CD4-positive, alpha-beta T cell treated with Interleukin-10 for 1 hour (primary cell): ENCODE results near the gene LSM3.

Source experiments
- DNase-seq: peaks from one replicate; pipeline ENCODE4 v3.0.0-alpha.2; 2020

The LSM3 gene

GRCh38 chr3:14178247-14179113, at the start of gene LSM3, which contains the start of gene XPC:
Gene LSM3 (plus strand): TSS chr3:14178817. CDS start chr3:14178861, 44 bp downstream.
Gene XPC (minus strand): TSS chr3:14178601. CDS start chr3:14178568, 33 bp downstream.
- peak; percentile 99 for DNase-seq

GRCh38 chr3:14129296-14129695, 49.3 kb upstream of the LSM3 start:
- DNase-seq, result no peak

DNA sequence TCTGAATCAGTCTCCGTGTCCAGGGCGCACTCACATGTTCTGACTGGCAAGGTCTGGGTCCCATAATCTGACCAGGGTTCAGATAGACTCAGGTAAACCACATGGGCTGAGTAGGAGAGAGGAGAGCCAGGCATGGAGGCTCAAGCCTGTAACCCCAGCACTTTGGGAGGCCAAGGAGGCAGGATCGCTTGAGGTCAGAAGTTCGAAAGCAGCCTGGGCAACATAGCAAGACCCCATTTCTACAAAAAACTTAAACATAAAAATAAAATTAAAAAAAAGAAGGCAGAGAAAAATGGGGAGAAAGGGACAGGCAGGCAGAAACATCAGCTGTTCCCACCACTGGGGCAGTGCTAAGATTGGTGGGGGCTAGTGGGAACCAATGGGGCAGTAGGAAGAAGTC, 48.4 kb upstream of the LSM3 start:
- no peak for DNase-seq

DNA sequence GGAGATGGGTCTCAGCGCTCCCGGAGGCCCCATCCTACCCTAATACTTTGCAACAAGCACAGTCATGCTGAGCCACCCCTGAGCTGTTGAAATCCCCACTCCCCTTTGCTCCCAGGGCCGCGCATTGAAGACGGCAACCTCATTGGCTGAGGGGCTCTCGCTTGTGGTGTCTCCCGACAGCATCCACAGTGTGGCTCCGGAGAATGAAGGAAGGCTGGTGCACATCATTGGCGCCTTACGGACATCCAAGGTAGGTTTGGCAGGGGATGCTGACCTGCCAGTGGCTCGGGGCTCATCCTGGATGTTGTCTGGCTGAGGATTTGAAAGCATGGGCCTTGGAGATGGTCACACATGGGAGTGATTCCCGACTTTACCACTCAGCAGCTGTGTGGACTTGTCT, 47.9 kb upstream of the LSM3 start:
- no peak for DNase-seq

DNA sequence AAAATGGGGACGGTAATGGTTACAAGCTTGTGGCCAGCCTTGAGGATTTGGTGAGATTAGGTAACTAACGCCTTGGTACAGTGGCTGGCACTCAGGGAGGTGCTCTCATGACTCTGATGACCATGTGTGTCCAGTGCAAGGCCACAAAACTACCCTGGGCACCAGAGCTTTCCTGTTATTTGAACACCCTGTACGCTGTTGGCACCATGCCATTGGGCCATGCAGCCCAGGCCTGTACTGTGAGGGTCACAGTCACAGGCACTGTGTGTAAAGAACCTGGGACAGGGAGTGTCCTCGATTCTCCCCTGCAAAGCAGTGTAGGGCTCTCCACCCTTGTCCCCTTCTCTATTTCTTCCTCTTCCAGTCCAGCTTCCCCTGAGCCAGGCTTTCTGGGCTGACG, 47.5 kb upstream of the LSM3 start:
- DNase-seq, result no peak

DNA sequence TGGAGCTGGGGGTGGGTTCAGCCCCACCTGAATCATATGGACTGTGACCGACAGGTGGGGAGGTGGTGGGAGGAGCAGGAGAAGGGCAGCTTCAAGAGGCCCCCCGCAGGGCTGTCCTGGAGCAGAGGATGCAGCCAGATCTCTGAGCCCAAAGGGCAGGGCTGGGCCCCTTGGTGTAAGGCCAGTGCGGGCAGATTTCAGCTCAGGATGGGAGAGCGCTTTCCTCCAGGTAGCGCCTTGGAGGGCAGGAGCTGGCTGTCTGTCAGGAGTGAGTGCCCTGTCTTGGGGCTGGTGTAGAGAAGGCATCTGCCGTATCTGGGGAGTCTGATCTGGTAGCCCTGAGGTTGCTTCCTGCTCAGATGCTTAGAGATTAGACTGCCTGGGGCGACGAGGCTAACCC, 46.5 kb upstream of the LSM3 start:
- no peak for DNase-seq

GRCh38 chr3:14132689-14133088, 45.9 kb upstream of the LSM3 start:
- no peak for DNase-seq

DNA sequence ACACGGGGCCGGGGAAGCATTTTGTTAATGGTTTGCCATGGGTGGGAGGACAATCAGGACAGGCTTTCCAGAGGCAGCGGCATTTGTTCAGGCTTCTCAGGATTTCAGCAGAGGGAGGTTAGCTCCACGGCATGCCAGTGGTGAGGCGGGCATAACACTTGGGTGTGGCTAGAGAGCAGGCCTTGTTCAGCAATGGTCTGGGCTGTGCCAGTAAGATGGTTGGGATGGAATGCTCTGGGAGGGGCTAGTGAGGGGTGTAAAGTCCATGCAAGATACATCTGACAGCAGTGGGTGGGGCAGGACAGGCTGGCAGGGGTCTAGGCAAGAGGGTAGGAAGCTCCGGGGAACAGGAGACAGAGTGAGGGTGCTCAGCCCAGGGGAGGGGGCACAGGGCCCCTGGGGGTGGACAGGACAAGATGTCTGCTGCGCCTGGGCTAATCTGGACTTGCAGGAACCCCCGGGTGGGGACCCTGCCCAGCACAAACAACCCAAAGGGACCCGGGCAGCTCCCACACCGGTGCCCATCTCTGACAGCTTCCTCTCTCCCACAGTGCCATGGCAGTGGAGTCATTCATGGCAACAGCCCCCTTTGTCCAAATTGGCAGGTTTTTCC, 45.3 kb upstream of the LSM3 start:
- no peak for DNase-seq

DNA sequence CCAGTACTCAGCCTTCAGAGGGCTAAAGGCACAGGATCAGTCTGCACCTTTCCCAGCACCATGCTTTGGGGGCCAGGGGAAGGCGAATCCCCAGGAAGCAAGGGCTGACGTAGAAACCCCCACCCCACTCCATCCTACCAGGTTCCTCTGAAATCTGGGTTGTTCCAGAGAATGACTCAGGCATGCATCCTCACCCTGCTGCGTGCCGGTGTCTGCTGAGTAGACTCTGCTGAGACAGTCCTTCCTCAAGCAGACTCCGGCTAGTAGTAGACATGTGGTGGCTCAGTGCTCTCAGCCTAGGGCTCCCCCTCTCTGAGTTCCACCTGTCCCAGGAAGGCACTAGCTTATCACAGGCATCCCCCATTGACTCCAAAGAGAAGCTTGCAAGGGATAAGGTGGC, 44.7 kb upstream of the LSM3 start:
- no peak for DNase-seq

GRCh38 chr3:14134291-14134690, 44.3 kb upstream of the LSM3 start:
- DNase-seq, result no peak

GRCh38 chr3:14135581-14135980, 43.0 kb upstream of the LSM3 start:
- DNase-seq, result no peak

- no peak for DNase-seq
These were observed 41.6 kb upstream of the LSM3 start for GRCh38 chr3:14137004-14137403.

DNA sequence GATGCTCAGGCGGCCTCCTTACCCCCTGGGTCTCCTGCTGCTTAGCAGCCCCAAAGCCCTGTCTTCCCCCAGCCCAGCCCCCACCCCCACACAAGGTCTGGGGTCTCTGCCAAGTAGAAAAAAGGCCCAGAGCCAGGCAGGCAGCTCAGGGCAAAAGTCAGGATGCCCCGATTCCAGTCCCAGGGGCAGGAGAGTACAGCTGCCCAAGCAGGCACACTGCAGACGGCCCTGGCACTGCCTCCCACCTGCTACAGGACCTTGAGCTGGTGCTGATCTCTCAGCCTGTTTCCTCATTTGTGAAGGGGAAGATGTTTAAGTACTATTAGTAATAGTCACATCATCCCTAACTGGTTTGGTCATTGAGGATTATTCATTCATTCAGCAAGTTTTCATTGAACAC, 41.2 kb upstream of the LSM3 start:
- no peak for DNase-seq

DNA sequence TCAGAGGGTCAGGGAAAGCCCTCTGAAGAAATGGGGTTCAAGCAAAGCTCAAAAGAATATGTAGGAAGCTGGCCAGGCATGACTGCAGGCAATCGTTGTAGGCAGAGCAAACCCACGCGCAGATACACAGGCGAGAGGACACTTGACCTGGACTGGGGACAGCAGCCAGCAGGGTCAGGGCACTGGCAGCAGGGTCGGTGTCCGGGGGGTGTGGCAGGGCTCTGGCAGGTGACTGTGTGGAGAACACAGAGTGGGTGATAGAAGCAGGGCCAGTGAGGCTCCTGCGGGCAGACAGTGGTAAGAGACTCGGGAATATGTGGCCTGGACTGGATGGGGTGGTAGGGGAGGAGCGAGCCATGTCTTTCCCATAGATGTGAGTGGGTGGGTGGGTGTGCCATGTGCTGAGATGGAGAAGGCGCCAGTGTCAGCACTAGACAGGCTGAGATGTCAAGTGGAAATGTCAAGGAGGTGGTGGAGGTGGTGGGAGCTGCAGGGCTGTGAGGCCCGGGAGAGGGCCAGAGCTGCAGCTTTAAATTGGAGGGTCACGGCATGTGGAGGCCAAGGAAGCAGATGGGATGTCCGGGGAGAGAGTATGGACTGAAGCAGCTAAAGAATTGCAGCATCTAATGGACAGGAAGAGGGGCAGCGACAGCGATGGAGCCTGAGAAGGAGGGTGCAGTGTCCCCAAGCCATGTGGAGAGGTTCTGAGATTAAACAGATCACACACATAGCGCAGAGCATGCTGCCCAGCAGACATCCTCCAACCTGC, 40.3 kb upstream of the LSM3 start:
- DNase-seq, result no peak

DNA sequence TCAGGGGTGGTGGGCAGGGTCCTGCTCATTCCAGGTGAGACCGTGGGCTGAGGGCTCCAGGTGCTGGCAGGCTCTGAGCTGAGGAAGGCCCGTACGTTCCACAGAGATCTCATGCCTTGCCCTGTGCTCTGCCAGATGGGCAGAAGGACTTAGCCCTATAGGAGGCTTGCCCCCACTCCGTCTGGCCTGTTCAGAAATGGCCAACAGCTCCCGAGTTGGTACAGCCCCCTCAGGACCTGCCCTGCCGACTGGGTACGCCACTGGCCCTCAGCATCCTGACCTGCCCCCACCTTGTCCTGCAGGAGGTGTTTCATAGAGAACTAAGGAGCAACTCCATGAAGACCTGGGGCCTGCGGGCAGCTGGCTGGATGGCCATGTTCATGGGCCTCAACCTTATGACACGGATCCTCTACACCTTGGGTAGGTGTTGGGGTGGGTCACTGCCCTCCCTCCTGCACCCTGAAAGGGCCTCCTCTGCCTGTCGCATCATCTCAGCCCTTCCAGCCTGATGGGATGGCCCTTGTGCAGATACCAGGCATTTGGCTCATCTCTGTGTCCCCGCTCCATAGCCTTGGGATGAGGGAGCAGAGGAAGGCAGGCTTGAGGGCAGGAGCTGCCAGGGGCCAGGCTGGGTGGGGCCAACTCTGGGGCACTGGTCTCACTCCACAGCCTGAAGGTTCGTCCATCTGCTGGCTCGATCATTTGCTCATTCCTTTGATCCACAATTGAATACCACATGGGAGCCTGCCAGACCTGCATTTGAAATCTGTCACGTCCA, 39.5 kb upstream of the LSM3 start:
- DNase-seq, result no peak

DNA sequence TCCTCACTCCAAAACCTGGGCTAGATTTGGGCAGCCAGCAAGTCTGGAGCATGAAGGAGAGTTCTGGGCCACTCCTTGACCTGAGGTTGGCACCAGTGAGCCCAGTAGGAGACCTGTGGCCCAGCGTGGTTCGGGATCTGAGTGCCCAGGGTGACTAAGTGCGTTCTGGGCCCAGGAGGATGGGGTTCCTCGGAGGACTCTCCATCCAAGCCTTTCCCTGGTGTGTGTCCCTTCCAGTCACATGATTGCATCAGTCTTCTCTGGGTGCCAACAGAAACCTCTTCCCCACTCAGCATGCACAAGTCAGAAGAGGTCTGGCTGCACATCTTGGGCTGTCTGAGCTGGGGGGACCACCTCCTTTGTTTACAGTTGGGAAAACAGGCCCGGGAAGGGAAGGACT, 38.8 kb upstream of the LSM3 start:
- DNase-seq, result no peak

- DNase-seq, result no peak
These were observed 37.9 kb upstream of the LSM3 start for GRCh38 chr3:14140668-14141067.

DNA sequence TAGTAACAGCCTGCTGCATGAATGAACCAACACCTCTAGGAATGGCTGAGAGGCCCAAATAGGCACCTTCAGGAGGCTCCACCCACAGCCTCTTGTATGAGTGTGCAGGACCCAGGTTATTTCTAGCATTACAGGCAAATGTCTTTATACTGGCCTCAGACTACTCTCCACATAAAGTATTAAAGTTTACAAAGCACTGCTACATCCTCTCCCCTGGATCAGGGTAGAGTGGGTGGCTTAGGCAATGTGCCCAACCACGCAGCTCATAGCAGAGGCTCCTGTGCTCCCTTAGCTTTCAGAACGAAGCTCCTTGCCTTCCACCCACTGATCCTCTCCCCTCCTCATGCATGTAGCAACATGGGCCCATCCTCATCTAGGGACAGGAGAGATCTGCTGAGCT, 37.5 kb upstream of the LSM3 start:
- no peak for DNase-seq

DNA sequence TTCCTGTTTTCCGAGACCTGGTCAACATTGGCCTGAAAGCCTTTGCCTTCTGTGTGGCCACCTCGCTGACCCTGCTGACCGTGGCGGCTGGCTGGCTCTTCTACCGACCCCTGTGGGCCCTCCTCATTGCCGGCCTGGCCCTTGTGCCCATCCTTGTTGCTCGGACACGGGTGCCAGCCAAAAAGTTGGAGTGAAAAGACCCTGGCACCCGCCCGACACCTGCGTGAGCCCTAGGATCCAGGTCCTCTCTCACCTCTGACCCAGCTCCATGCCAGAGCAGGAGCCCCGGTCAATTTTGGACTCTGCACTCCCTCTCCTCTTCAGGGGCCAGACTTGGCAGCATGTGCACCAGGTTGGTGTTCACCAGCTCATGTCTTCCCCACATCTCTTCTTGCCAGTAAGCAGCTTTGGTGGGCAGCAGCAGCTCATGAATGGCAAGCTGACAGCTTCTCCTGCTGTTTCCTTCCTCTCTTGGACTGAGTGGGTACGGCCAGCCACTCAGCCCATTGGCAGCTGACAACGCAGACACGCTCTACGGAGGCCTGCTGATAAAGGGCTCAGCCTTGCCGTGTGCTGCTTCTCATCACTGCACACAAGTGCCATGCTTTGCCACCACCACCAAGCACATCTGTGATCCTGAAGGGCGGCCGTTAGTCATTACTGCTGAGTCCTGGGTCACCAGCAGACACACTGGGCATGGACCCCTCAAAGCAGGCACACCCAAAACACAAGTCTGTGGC, 36.8 kb upstream of the LSM3 start:
- no peak for DNase-seq

- peak; percentile 85 for DNase-seq
These were observed 35.9 kb upstream of the LSM3 start for GRCh38 chr3:14142567-14143270.
